Duodenal mucosa (tissue), 2 donors: ENCODE measurements around the gene EXOC4.

Source experiments
- H3K27ac ChIP-seq: one replicate; pipeline ENCODE4 v1.7.0; 2013; ENCODE audit warnings: low read depth, low read length
- H3K27me3 ChIP-seq, 2 donors: one replicate each; pipeline ENCODE4 v1.7.0; 2013; ENCODE audit warnings: low read length in 2 of 2, control low read depth in 1 of 2; ENCODE audit not compliant: insufficient read depth in 2 of 2, control insufficient read depth in 1 of 2
- H3K36me3 ChIP-seq, 2 donors: one replicate each; pipeline ENCODE4 v1.7.0; 2013; ENCODE audit warnings: low read length in 2 of 2, control low read depth in 1 of 2; ENCODE audit not compliant: insufficient read depth in 2 of 2, control insufficient read depth in 1 of 2
- H3K4me1 ChIP-seq, 2 donors: one replicate each; pipeline ENCODE4 v1.7.0; 2013; ENCODE audit warnings: low read length in 2 of 2, control low read depth in 1 of 2; ENCODE audit not compliant: insufficient read depth in 2 of 2, control insufficient read depth in 1 of 2
- H3K4me3 ChIP-seq, 2 donors: one replicate each; pipeline ENCODE4 v1.7.0; 2013; ENCODE audit warnings: low read length in 2 of 2, low read depth in 1 of 2
- H3K9ac ChIP-seq, 2 donors: one replicate each; pipeline ENCODE4 v1.7.0; 2013; ENCODE audit warnings: low read length in 2 of 2, low read depth in 1 of 2
- H3K9me3 ChIP-seq, 2 donors: one replicate each; pipeline ENCODE4 v1.7.0; 2013; ENCODE audit warnings: low read length in 2 of 2, control low read depth in 1 of 2; ENCODE audit not compliant: control insufficient read depth in 1 of 2

EXOC4 gene

GRCh38 chr7:133452577-133452976 is 199.7 kb downstream of the EXOC4 start:
- Histone ChIP-seq H3K9me3 (no peaks in the 10 kb centered on the region), H3K4me3 (no peak overlapping the region), H3K27me3 (no peaks in the 10 kb centered on the region), H3K4me1 (no peaks in the 10 kb centered on the region), H3K9ac (no peak overlapping the region), H3K36me3 (no peaks in the 10 kb centered on the region), H3K27ac (no peak overlapping the region)

GRCh38 chr7:133458688-133459087 is 205.8 kb downstream of the EXOC4 start:
- H3K27ac ChIP-seq: no peak overlapping the region
- H3K36me3 ChIP-seq: no peaks in the 10 kb centered on the region
- H3K27me3 ChIP-seq: no peaks in the 10 kb centered on the region
- H3K9me3 ChIP-seq: no peaks in the 10 kb centered on the region
- no peak overlapping the region for H3K9ac ChIP-seq
- no peak overlapping the region for H3K4me3 ChIP-seq
- no peaks in the 10 kb centered on the region for H3K4me1 ChIP-seq

GRCh38 chr7:133461421-133461820 is 208.5 kb downstream of the EXOC4 start:
- Histone ChIP-seq H3K9me3 (no peaks in the 10 kb centered on the region), H3K36me3 (no peaks in the 10 kb centered on the region), H3K9ac (no peak overlapping the region), H3K4me3 (no peak overlapping the region), H3K27ac (no peak overlapping the region), H3K27me3 (no peaks in the 10 kb centered on the region), H3K4me1 (no peaks in the 10 kb centered on the region)

GRCh38 chr7:133475655-133476054 is 222.8 kb downstream of the EXOC4 start:
- Histone ChIP-seq H3K9ac (no peak overlapping the region), H3K4me1 (no peaks in the 10 kb centered on the region), H3K9me3 (no peaks in the 10 kb centered on the region), H3K27ac (no peak overlapping the region), H3K27me3 (no peaks in the 10 kb centered on the region), H3K36me3 (peaks cover 0 to 10% of the 10 kb centered on the region in 2 donors), H3K4me3 (no peak overlapping the region)

DNA sequence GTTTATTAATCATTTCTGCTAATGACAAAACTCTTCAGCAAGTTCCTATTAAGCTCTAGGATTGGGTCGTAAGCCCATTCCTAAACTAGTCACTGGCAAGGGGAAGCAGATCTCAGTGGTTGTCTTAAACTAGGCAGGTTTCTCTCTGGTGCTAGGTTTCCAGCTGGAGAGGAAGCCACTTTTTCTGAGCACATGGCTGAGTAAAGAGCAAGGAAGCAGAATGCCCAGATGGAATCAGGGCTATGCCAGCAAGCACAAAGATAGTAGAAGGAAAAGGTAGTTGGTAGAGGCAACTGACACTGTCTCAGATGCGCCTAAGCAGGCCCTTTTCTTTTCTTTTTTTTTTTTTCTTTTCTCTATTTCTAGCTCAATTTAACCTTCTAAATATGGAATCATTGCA is 224.9 kb downstream of the EXOC4 start:
- no peak overlapping the region for H3K27ac ChIP-seq
- H3K9me3 ChIP-seq: no peaks in the 10 kb centered on the region
- no peaks in the 10 kb centered on the region for H3K27me3 ChIP-seq
- H3K36me3 ChIP-seq: peaks cover 0 to 14% of the 10 kb centered on the region in 2 donors
- no peak overlapping the region for H3K9ac ChIP-seq
- no peak overlapping the region for H3K4me3 ChIP-seq
- H3K4me1 ChIP-seq: no peaks in the 10 kb centered on the region

GRCh38 chr7:133478591-133479135 is 225.8 kb downstream of the EXOC4 start:
- Histone ChIP-seq H3K27ac (no peak overlapping the region), H3K9me3 (no peaks in the 10 kb centered on the region), H3K4me3 (no peak overlapping the region), H3K36me3 (peaks cover 0 to 14% of the 10 kb centered on the region in 2 donors), H3K4me1 (no peaks in the 10 kb centered on the region), H3K9ac (no peak overlapping the region), H3K27me3 (no peaks in the 10 kb centered on the region)

DNA sequence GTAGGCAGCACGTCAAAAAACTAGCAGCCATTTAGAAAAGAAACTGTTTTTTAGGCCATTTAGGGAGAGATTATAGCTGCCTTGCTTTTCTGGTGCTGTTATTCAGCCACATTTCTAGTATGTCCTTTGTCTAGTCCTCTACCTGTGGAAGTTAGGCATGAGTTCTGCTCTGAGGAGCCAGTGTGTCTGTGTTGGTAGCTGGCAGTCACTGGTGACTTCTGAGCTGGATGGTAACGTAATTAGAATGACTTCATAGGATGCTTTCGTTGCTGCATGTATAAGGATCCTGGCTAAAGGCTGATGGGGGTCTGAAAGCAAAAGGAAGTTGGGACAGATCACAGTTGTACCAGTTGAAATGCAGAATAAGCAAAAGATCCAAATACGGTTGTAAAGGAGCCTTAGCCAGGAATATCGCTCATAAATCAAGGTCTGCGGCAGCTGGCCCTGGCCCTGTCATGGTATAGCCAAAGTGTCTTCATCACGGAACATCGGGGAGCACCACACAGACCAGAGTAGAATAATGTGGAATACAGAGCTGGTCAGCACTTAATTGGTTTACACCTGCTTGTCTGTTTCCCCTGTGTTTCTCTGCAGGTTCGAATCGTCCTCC is 226.7 kb downstream of the EXOC4 start:
- no peak overlapping the region for H3K27ac ChIP-seq

DNA sequence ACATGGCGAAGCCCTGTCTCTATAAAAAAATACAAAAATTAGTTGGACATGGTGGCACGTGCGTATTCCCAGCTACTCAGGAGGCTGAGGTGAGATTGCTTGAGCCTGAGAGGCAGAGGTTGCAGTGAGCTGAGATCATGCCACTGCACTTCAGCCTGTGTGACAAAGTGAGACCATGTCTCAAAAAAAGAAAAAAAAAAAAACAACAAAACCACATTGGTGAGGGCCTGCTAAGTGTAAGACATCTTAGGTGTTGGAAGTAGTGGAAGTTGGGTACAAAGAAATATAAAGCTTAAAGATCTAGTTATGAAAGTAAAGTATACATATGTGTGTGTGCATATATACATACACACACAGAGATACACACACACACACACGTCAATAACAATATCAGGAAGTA is 228.0 kb downstream of the EXOC4 start:
- Histone ChIP-seq H3K27me3 (no peaks in the 10 kb centered on the region), H3K4me3 (no peak overlapping the region), H3K4me1 (no peaks in the 10 kb centered on the region), H3K9ac (no peak overlapping the region), H3K9me3 (no peaks in the 10 kb centered on the region), H3K27ac (no peak overlapping the region), H3K36me3 (peaks cover 0 to 14% of the 10 kb centered on the region in 2 donors)

More for the DNA sequence above, 226.7 kb downstream of the EXOC4 start:
- no peak overlapping the region for H3K9ac ChIP-seq
- H3K36me3 ChIP-seq: peaks cover 0 to 14% of the 10 kb centered on the region in 2 donors
- no peaks in the 10 kb centered on the region for H3K9me3 ChIP-seq
- no peak overlapping the region for H3K4me3 ChIP-seq
- H3K27me3 ChIP-seq: no peaks in the 10 kb centered on the region
- H3K4me1 ChIP-seq: no peaks in the 10 kb centered on the region

- Histone ChIP-seq H3K4me1 (no peaks in the 10 kb centered on the region), H3K4me3 (no peak overlapping the region), H3K9me3 (no peaks in the 10 kb centered on the region), H3K36me3 (peaks cover 0 to 14% of the 10 kb centered on the region in 2 donors), H3K27me3 (no peaks in the 10 kb centered on the region), H3K27ac (no peak overlapping the region), H3K9ac (no peak overlapping the region)
Measured at GRCh38 chr7:133481676-133482075, 228.8 kb downstream of the EXOC4 start.

DNA sequence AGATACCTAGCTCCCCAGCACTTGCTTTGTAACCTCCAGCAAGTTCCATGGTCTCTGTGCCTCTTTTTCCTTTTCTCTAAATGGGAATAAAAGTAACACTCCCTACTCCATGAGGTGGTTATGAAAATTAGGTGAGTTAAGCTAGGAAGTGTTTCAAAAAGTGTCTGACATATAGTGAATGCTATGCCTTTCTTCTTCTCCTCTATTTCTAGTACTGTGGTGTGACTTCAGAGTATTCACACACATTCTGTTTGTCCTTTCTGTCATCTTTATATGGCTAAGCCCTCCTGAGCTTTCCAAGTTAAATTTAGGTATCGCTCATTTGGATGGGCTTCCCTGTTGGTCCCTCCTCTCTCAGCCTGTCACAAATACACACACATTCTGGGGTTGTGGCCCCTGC is 229.7 kb downstream of the EXOC4 start:
- H3K4me1 ChIP-seq: no peaks in the 10 kb centered on the region
- peaks cover 0 to 14% of the 10 kb centered on the region in 2 donors for H3K36me3 ChIP-seq
- no peaks in the 10 kb centered on the region for H3K9me3 ChIP-seq
- no peak overlapping the region for H3K27ac ChIP-seq
- no peak overlapping the region for H3K4me3 ChIP-seq
- H3K27me3 ChIP-seq: no peaks in the 10 kb centered on the region
- H3K9ac ChIP-seq: no peak overlapping the region
